ENCODE measurements around the gene RBPJL. TPM values are rescaled to one million over a fixed set of nuclear protein-coding genes. Genes with fewer than 3 reads are reported as not detected.
A peak's percentile ranks its signal among the peaks of the same experiment; 100 is the strongest.

RBPJL gene
- total RNA-seq, 4 donors from 2014 or later: not detected

DNA sequence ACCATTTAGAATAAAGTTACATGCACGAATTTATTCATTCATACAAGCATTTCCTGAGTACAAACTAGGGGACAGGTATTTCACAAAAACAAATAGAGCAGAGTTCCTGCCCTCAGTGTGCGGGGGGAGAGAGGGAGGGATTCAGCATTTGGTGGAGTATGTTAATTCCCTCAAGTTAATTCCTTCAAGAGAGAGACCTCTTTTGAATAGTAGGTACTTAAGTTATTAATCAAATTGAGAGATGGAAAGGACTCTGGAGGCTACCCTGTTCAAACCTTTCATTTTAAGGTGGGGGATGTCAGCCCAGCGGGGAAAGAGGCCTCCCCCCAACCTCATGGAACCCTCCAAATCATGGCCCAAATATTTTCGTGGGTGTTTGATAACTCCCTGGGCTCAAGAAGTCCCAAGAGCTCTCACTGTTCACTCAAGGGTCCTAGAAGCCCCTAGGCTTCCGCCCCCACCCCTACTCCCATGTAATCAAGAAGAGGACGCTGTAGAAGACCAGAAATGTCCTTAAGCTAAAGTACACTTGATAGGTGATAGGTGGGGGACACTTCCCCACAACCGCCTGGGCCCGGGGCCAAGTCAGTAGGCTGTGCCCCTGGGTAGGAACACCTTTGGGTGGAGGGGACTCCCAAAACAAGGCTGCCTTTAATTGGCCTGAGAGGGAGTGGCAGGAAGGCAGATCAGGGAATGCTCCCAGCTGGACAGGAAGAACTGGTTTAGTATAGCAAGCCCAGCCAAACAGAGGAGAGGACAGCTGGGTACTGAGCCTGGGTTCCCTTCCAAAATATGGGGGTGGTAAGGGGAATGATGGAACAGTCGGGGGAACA lies 38.7 kb downstream of the RBPJL start:
- Histone ChIP-seq H3K27me3 (no peaks in the 10 kb centered on the region), H3K27ac (peak overlapping the region; percentile 93 to 98 (median 97)), H3K4me3 (replicated peaks in 1 of 3) (peak overlapping the region in 1 of 3 donors; percentile 6), H3K36me3 (no peaks in the 10 kb centered on the region), H3K4me1 (peaks cover 67 to 76% of the 10 kb centered on the region in 2 donors), H3K9me3 (no peaks in the 10 kb centered on the region)
- DNase-seq: peak; percentile 86 to 94
- intact Hi-C loops (cut with DNase I): no loop called here
- 21 to 30% methylated on average over 9 of the region's 9 CpGs for WGBS, 2 donors
- TF ChIP-seq POLR2A (IDR thresholded peaks at IDR 0.05): peak in 1 of 2 donors; percentile 84
- TF ChIP-seq, protein P1, sequence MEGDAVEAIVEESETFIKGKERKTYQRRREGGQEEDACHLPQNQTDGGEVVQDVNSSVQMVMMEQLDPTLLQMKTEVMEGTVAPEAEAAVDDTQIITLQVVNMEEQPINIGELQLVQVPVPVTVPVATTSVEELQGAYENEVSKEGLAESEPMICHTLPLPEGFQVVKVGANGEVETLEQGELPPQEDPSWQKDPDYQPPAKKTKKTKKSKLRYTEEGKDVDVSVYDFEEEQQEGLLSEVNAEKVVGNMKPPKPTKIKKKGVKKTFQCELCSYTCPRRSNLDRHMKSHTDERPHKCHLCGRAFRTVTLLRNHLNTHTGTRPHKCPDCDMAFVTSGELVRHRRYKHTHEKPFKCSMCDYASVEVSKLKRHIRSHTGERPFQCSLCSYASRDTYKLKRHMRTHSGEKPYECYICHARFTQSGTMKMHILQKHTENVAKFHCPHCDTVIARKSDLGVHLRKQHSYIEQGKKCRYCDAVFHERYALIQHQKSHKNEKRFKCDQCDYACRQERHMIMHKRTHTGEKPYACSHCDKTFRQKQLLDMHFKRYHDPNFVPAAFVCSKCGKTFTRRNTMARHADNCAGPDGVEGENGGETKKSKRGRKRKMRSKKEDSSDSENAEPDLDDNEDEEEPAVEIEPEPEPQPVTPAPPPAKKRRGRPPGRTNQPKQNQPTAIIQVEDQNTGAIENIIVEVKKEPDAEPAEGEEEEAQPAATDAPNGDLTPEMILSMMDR (IDR thresholded peaks at IDR 0.05): no peak

DNA sequence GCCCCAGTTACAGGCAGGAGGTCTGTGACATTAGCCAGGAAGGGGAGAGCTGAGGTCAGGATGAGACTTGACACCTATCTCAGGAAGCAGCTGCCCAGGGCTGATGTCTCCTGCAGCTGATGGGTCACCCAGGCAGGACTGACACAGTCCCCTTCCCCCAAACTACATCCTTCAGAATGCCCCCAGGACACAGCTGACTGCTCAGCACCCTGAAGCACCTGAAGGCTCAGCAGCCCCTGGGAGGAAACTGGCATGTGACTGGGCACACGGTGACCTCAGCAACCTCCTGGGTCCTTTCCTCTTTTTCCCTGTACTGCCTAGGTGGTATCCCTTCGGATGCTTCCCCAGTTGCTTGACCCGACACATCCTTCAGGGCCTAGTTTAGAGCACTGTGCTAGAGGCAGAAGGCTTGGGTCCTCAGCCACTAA lies 39.7 kb downstream of the RBPJL start:
- peak; percentile 38 to 39 for DNase-seq
- intact Hi-C loops (cut with DNase I): no loop called here
- Histone ChIP-seq H3K9me3 (no peaks in the 10 kb centered on the region), H3K36me3 (no peaks in the 10 kb centered on the region), H3K27me3 (no peaks in the 10 kb centered on the region), H3K4me3 (replicated peaks in 1 of 3) (peak overlapping the region in 2 of 3 donors; percentile 0 to 68), H3K4me1 (peaks cover 57 to 66% of the 10 kb centered on the region in 2 donors), H3K27ac (peak overlapping the region; percentile 93 to 98 (median 97))
- TF ChIP-seq, protein P1 (IDR thresholded peaks at IDR 0.05): no peak
- no peak for TF ChIP-seq POLR2A (IDR thresholded peaks at IDR 0.05)
- 52 to 88% methylated on average over 3 of the region's 3 CpGs for WGBS, 2 donors

DNA sequence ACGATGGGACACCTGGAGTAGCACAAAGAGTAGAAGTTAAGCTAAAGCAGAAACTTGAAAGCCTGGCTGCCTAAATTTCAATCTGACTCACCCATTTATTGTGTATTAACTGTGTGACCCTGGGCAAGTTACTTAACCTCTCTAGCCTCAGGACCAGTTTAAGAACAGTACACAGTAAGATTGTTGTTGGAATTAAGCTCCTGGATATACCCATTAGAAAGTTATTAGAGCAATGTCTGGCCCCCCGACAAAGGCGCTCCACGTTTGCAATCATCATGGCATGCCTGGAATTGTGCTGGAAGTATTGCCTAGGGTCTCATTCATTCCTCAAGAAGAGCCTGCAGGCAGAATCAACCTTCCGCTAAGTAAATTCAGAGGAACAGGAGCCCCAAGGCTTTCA lies 40.2 kb downstream of the RBPJL start:
- peaks cover 51 to 60% of the 10 kb centered on the region in 2 donors for H3K4me1 ChIP-seq
- peak overlapping the region; percentile 93 to 98 (median 97) for H3K27ac ChIP-seq
- H3K4me3 ChIP-seq (replicated peaks in 1 of 3): peak overlapping the region in 2 of 3 donors; percentile 0 to 68
- H3K9me3 ChIP-seq: no peaks in the 10 kb centered on the region
- no peak for DNase-seq
- WGBS, 2 donors: 75 to 79% methylated on average over 5 of the region's 5 CpGs
- no peaks in the 10 kb centered on the region for H3K36me3 ChIP-seq
- TF ChIP-seq, protein P1 (IDR thresholded peaks at IDR 0.05): no peak
- TF ChIP-seq POLR2A (IDR thresholded peaks at IDR 0.05): no peak
- H3K27me3 ChIP-seq: no peaks in the 10 kb centered on the region
- intact Hi-C loops (cut with DNase I): no loop called here

DNA sequence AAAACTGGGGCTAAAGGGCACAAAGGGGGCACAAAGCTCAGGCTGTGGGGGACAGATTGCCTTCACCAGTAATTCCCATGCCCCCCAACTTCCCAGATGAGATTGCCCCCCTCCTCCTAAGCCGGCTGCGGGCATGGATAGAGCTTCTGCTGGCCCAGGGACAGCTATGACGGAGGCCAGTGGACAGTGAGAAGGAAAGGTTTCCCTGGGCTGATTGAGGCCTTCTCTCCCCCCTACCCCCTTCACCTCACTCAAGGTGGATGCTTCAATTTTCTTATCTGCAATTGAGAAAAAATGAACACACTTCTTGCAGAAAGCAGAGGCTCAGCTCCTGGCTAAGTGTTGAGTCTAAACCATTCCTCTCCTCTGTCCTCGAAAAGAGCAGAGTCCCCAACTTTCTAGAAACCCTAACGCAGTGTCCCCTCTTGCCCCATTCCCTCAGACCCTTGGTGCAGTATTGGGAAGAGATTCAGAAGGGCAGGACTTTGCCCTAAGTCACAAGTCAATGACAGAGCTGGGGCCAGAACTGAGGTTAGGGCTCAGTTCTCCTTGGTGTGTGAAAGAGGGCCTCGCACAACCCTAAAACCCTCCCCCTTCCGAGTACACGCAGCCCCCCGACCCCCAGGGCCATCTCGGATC lies 40.8 kb downstream of the RBPJL start:
- Histone ChIP-seq H3K36me3 (no peaks in the 10 kb centered on the region), H3K27ac (peak overlapping the region; percentile 93 to 98 (median 97)), H3K9me3 (no peaks in the 10 kb centered on the region), H3K27me3 (no peaks in the 10 kb centered on the region), H3K4me1 (peaks cover 49 to 56% of the 10 kb centered on the region in 2 donors), H3K4me3 (replicated peaks in 1 of 3) (peak overlapping the region; percentile 52 to 68 (median 58))
- TF ChIP-seq, protein P1 (IDR thresholded peaks at IDR 0.05): no peak
- TF ChIP-seq POLR2A (IDR thresholded peaks at IDR 0.05): no peak
- DNase-seq: peak in 1 of 2 donors; percentile 43
- WGBS, 2 donors: 19 to 31% methylated on average over 4 to 9 of the region's 10 CpGs
- intact Hi-C loops (cut with DNase I): no loop called here

Measured in thyroid gland (tissue), 4 donors.